Hepatocyte (in vitro differentiated cells): ENCODE data around the gene PDCD6IP. TPM values are rescaled to one million over a fixed set of nuclear protein-coding genes. Genes with fewer than 3 reads are reported as not detected.

ENCODE experiments used
- DNase-seq: peaks from one replicate; pipeline ENCODE4 v3.0.0-alpha.2; 2016; ENCODE audit warnings: low spot score
- H2AFZ ChIP-seq: fragments of 200-600 bp; sonication (generic); 2 replicates; pipeline ENCODE4 v1.6.0; 2016; ENCODE audit warnings: antibody characterized with exemption, mild to moderate bottlenecking
- H3K27ac ChIP-seq: fragments of 200-600 bp; sonication (generic); 2 replicates; pipeline ENCODE4 v1.5.1; 2016; ENCODE audit warnings: mild to moderate bottlenecking
- H3K27me3 ChIP-seq: fragments of 200-600 bp; sonication (generic); 2 replicates; pipeline ENCODE4 v1.6.1; 2016
- H3K36me3 ChIP-seq: fragments of 200-600 bp; sonication (generic); replicated peaks from 2 replicates; pipeline ENCODE4 v1.5.1; 2016; ENCODE audit warnings: low read depth; ENCODE audit not compliant: insufficient read depth
- H3K4me1 ChIP-seq: fragments of 200-600 bp; sonication (generic); 2 replicates; pipeline ENCODE4 v1.5.1; 2016; ENCODE audit warnings: mild to moderate bottlenecking, moderate library complexity; ENCODE audit not compliant: insufficient read depth
- H3K4me2 ChIP-seq: fragments of 200-600 bp; sonication (generic); 2 replicates; pipeline ENCODE4 v1.6.0; 2016
- H3K4me3 ChIP-seq: fragments of 200-600 bp; sonication (generic); 2 replicates; pipeline ENCODE4 v1.5.1; 2016; ENCODE audit warnings: mild to moderate bottlenecking
- H3K79me2 ChIP-seq: fragments of 200-600 bp; sonication (generic); 2 replicates; pipeline ENCODE4 v1.6.0; 2017; ENCODE audit warnings: mild to moderate bottlenecking
- H3K9me2 ChIP-seq: fragments of 200-600 bp; sonication (generic); replicated peaks from 2 replicates; pipeline ENCODE4 v1.6.0; 2017; ENCODE audit warnings: mild to moderate bottlenecking; ENCODE audit not compliant: insufficient read depth
- H3K9me3 ChIP-seq: fragments of 200-600 bp; sonication (generic); 2 replicates; pipeline ENCODE4 v1.5.1; 2016; ENCODE audit warnings: low read depth, mild to moderate bottlenecking
- H4K20me1 ChIP-seq: fragments of 200-600 bp; sonication (generic); 2 replicates; pipeline ENCODE4 v1.6.0; 2016; ENCODE audit warnings: mild to moderate bottlenecking; ENCODE audit not compliant: insufficient read depth, poor library complexity, severe bottlenecking
- EZH2 ChIP-seq: fragments of 200-600 bp; sonication (generic); IDR thresholded peaks from 2 replicates; pipeline ENCODE4 v1.6.1; 2016; ENCODE audit warnings: antibody characterized with exemption, mild to moderate bottlenecking, borderline replicate concordance
- EZH2phosphoT487 ChIP-seq: fragments of 200-600 bp; sonication (generic); IDR thresholded peaks from one replicate; pipeline ENCODE4 v1.6.1; 2018; ENCODE audit warnings: antibody characterized with exemption, mild to moderate bottlenecking, low read depth, moderate library complexity; ENCODE audit not compliant: unreplicated experiment, severe bottlenecking
- WGBS: methylation state at CpG from one replicate; pipeline ENCODE4 v1.1.6; 2016; ENCODE audit warnings: low lambda C conversion rate; ENCODE audit errors: missing lambda C conversion rate; 5-methylcytosine and 5-hydroxymethylcytosine counted together
- polyA plus RNA-seq: library from polyadenylated mRNA; unstranded; fragments of >200 nt; fragmentation: Nextera tagmentation; extraction: Ambion mirVana; gene quantifications from 2 replicates; pipeline ENCODE4 v1.2.1, GENCODE V29; 2016
- total RNA-seq: library from RNA; depleted of rRNA; stranded (reverse); fragments of >200 nt; gene quantifications from 2 replicates; pipeline ENCODE4 v1.2.3, GENCODE V29; 2014
- TF ChIP-seq, protein P1 (sequence below): fragments of 200-600 bp; sonication (generic); IDR thresholded peaks from 2 replicates; pipeline ENCODE4 v1.5.1; 2016; ENCODE audit warnings: antibody characterized with exemption, mild to moderate bottlenecking; ENCODE audit not compliant: poor library complexity

PDCD6IP gene
- total and polyA plus RNA-seq, 2 experiments from 2014 or later: 83.6 to 121 TPM

DNA sequence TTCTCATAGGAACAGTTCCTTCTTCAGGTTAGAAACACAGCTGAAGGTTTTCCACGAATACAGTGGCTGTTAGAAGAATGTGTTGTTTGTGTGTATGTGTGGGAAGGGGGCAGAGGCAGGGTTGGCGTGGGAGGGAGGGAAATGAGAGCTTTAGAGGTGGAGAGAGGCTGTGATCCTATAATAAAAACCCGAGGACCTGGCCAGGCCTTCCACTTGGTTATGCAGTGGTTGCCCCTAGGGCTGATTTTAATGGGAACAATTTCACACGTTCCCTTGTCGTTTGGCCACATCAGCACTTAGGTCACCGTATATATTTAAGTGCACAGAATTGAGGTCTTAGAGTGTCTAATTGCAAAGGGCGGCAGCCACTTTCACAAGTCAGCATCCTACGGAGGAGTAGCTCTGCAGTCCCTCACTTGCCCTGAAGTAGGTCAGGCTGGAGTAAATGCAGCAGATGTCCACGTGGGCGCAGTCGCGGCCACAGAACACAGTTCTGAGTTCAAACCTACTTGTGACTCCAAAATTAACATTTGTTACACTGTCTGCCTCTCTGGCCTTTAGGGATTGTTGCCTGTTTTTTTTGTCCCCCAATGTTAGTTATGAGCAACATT, 85.6 kb downstream of the PDCD6IP start:
- no peak overlapping the region for H2AFZ ChIP-seq
- H3K9me3 ChIP-seq: no peaks in the 10 kb centered on the region
- no peak overlapping the region for H3K4me3 ChIP-seq
- H3K27me3 ChIP-seq: no peaks in the 10 kb centered on the region
- peak overlapping the region; percentile 66 for H3K4me2 ChIP-seq
- no peaks in the 10 kb centered on the region for H3K36me3 ChIP-seq
- H3K4me1 ChIP-seq: peaks cover 4% of the 10 kb centered on the region
- TF ChIP-seq EZH2phosphoT487: no peak
- no peak for TF ChIP-seq EZH2
- TF ChIP-seq, protein P1, sequence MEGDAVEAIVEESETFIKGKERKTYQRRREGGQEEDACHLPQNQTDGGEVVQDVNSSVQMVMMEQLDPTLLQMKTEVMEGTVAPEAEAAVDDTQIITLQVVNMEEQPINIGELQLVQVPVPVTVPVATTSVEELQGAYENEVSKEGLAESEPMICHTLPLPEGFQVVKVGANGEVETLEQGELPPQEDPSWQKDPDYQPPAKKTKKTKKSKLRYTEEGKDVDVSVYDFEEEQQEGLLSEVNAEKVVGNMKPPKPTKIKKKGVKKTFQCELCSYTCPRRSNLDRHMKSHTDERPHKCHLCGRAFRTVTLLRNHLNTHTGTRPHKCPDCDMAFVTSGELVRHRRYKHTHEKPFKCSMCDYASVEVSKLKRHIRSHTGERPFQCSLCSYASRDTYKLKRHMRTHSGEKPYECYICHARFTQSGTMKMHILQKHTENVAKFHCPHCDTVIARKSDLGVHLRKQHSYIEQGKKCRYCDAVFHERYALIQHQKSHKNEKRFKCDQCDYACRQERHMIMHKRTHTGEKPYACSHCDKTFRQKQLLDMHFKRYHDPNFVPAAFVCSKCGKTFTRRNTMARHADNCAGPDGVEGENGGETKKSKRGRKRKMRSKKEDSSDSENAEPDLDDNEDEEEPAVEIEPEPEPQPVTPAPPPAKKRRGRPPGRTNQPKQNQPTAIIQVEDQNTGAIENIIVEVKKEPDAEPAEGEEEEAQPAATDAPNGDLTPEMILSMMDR: peak; percentile 6
- WGBS: 65% methylated on average over 12 of the region's 12 CpGs
- no peaks in the 10 kb centered on the region for H4K20me1 ChIP-seq
- DNase-seq: no peak
- no peaks in the 10 kb centered on the region for H3K79me2 ChIP-seq
- H3K27ac ChIP-seq: no peak overlapping the region
- H3K9me2 ChIP-seq: no peaks in the 10 kb centered on the region

DNA sequence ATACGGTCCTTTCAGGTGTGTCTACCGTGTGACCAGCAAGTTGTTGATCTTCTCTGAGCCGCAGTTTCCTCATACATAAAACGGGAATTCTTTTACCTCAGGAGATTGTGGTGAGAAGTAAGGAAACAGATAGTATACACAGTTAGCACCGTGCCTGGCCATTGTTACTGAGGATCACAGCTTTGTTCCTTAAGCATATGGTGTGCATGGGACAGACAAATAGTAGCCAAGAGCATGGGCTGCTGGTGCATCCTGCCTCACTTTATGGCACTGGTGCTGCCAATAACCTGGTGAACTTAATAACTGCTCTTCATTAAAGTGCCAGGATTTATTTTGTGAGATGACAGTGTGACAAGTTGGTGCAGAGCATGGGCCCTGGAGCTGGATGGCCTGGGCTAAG, 86.3 kb downstream of the PDCD6IP start:
- H3K27ac ChIP-seq: no peak overlapping the region
- TF ChIP-seq, protein P1: no peak
- no peak for TF ChIP-seq EZH2phosphoT487
- no peak overlapping the region for H2AFZ ChIP-seq
- peaks cover 4% of the 10 kb centered on the region for H3K4me1 ChIP-seq
- no peaks in the 10 kb centered on the region for H4K20me1 ChIP-seq
- H3K4me3 ChIP-seq: no peak overlapping the region
- no peaks in the 10 kb centered on the region for H3K79me2 ChIP-seq
- H3K4me2 ChIP-seq: no peak overlapping the region
- no peaks in the 10 kb centered on the region for H3K9me3 ChIP-seq
- WGBS: 74% methylated on average over 5 of the region's 5 CpGs
- no peaks in the 10 kb centered on the region for H3K27me3 ChIP-seq
- DNase-seq: no peak
- no peaks in the 10 kb centered on the region for H3K36me3 ChIP-seq
- no peaks in the 10 kb centered on the region for H3K9me2 ChIP-seq

DNA sequence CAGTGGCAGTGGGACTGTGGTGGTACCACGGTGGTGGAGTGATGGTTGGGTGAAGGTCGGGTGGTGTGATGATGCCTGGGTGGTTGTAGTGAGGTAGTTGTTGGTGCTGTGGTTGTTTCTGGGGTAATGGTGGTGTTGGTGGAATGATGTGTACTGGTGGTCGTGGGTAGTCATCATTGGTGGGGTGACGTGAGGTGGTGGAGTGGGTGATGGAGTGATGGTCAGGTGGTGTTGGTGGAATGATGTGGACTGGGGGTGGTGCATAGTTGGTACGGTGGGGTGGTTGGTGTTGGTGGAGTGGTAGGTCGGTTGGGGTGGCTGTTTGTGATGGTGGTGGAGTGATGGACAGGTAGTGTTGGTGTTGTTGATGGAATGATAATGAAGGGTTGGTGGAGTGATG, 87.1 kb downstream of the PDCD6IP start:
- no peaks in the 10 kb centered on the region for H3K36me3 ChIP-seq
- no peaks in the 10 kb centered on the region for H3K27me3 ChIP-seq
- 97% methylated on average over 5 of the region's 6 CpGs for WGBS
- H3K9me2 ChIP-seq: no peaks in the 10 kb centered on the region
- H3K79me2 ChIP-seq: no peaks in the 10 kb centered on the region
- no peaks in the 10 kb centered on the region for H3K9me3 ChIP-seq
- no peak overlapping the region for H3K4me2 ChIP-seq
- no peak overlapping the region for H3K4me3 ChIP-seq
- H4K20me1 ChIP-seq: no peaks in the 10 kb centered on the region
- no peak overlapping the region for H2AFZ ChIP-seq
- peaks cover 4% of the 10 kb centered on the region for H3K4me1 ChIP-seq
- no peak for DNase-seq
- TF ChIP-seq, protein P1: no peak
- no peak for TF ChIP-seq EZH2
- TF ChIP-seq EZH2phosphoT487: no peak
- H3K27ac ChIP-seq: no peak overlapping the region

DNA sequence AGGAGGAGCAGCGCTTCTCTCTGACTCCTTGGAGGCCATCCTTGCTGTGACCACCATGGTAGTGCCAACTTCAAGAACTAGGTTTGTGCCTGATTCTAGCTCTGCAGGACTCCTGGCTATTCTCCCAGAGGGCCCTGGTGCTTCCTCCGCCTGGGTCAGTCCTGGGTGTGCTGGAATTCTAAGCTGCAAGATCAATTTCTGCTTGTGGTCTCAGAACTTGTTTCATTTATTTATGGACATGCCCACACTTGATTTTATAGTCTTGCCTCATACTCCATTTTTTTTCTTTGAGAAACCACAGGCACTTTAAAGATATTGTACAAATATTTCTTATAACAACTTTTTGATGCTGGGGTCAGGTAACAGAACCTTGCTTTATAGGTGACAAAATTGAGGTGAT, 87.6 kb downstream of the PDCD6IP start:
- Histone ChIP-seq H3K36me3 (no peaks in the 10 kb centered on the region), H3K4me1 (peaks cover 4% of the 10 kb centered on the region), H3K4me2 (no peak overlapping the region), H3K9me2 (no peaks in the 10 kb centered on the region), H2AFZ (no peak overlapping the region), H3K27me3 (no peaks in the 10 kb centered on the region), H3K4me3 (no peak overlapping the region), H3K27ac (no peak overlapping the region), H4K20me1 (no peaks in the 10 kb centered on the region), H3K79me2 (no peaks in the 10 kb centered on the region), H3K9me3 (no peaks in the 10 kb centered on the region)
- 95% methylated on average over 2 of the region's 2 CpGs for WGBS
- no peak for TF ChIP-seq EZH2
- no peak for TF ChIP-seq EZH2phosphoT487
- DNase-seq: no peak
